H1 (cell line): ENCODE data around the gene ADM5. TPM values are rescaled to one million over a fixed set of nuclear protein-coding genes. Genes with fewer than 3 reads are reported as not detected.

Experiments
- CTCF ChIA-PET: fragments of 300-600 bp; sonication (Branson Sonifier 250); formaldehyde crosslinking; loops from one replicate; lab custom pipeline; 2021; ENCODE audit not compliant: partially characterized antibody; lab: Charles Lee
- POLR2A ChIA-PET: fragments of 300-600 bp; sonication (Branson Sonifier 250); formaldehyde crosslinking; loops from one replicate; lab custom pipeline; 2021; ENCODE audit warnings: inconsistent platforms; ENCODE audit not compliant: partially characterized antibody; lab: Charles Lee
- DNase-seq, 2 experiments: peaks; one replicate each; pipeline versions ENCODE4 v3.0.0 to v3.0.0-alpha.2; 2010 to 2022; ENCODE audit warnings: low spot score in 2 of 2, low read depth in 1 of 2, mixed read lengths in 1 of 2
- FAIRE-seq: peaks from 2 replicates; lab custom pipeline; 2011; peaks lifted over from hg19 to GRCh38; lab: Jason Lieb, UNC
- H2AFZ ChIP-seq: 2 replicates; pipeline ENCODE4 v1.8.1; 2012; ENCODE audit warnings: low read length, inconsistent platforms
- H2AK5ac ChIP-seq: 2 replicates; pipeline ENCODE4 v1.6.1; 2013; ENCODE audit warnings: low read depth, low read length
- H2BK120ac ChIP-seq: replicated peaks from 2 replicates; pipeline ENCODE3; 2013; ENCODE audit warnings: low read depth, low read length, inconsistent platforms
- H2BK12ac ChIP-seq: 2 replicates; pipeline ENCODE4 v1.6.1; 2013; ENCODE audit warnings: low read depth, low read length
- H2BK15ac ChIP-seq: 2 replicates; pipeline ENCODE4 v1.6.1; 2013; ENCODE audit warnings: low read length
- H2BK20ac ChIP-seq: 2 replicates; pipeline ENCODE4 v1.6.1; 2013; ENCODE audit warnings: low read length
- H2BK5ac ChIP-seq: 2 replicates; pipeline ENCODE4 v1.6.1; 2013; ENCODE audit warnings: low read depth, low read length
- H3K14ac ChIP-seq: 2 replicates; pipeline ENCODE4 v1.6.1; 2013; ENCODE audit warnings: inconsistent platforms; ENCODE audit not compliant: insufficient read length
- H3K18ac ChIP-seq: 2 replicates; pipeline ENCODE4 v1.6.1; 2013; ENCODE audit warnings: low read length; ENCODE audit errors: extremely low read depth
- H3K23ac ChIP-seq: 2 replicates; pipeline ENCODE4 v1.6.1; 2013; ENCODE audit warnings: inconsistent platforms; ENCODE audit not compliant: insufficient read length
- H3K23me2 ChIP-seq: 2 replicates; pipeline ENCODE4 v1.6.1; 2013; ENCODE audit warnings: low read depth, low read length
- H3K27ac ChIP-seq: 2 replicates; pipeline ENCODE4 v1.6.1; 2011; ENCODE audit warnings: low read depth, low read length, inconsistent platforms
- H3K27me3 ChIP-seq, 4 experiments: replicated peaks in 1 of 4; 1 replicate in 1 of 4; 2 replicates in 3 of 4; pipeline versions ENCODE4 v1.6.1 to v1.8.1; 2011 to 2013; ENCODE audit warnings: low read length in 3 of 4, mild to moderate bottlenecking in 3 of 4, inconsistent platforms in 2 of 4, mixed read lengths in 2 of 4, moderate library complexity in 1 of 4; ENCODE audit not compliant: control insufficient read depth in 3 of 4, insufficient read depth in 3 of 4; ENCODE audit errors: extremely low read depth in 1 of 4
- H3K36me3 ChIP-seq, 4 experiments: 2 replicates each; pipeline versions ENCODE4 v1.6.1 to v1.8.1; 2011 to 2013; ENCODE audit warnings: mild to moderate bottlenecking in 4 of 4, low read length in 3 of 4, moderate library complexity in 2 of 4, control low read depth in 1 of 4, inconsistent platforms in 1 of 4; ENCODE audit not compliant: insufficient read depth in 4 of 4, control insufficient read depth in 2 of 4
- H3K4ac ChIP-seq: replicated peaks from 2 replicates; pipeline ENCODE3; 2013; ENCODE audit warnings: low read length, low read depth, mixed read lengths, inconsistent platforms; ENCODE audit not compliant: insufficient read length
- H3K4me1 ChIP-seq, 4 experiments: replicated peaks in 1 of 4; 1 replicate in 1 of 4; 2 replicates in 3 of 4; pipeline versions ENCODE4 v1.6.1 to v1.8.1; 2011 to 2013; ENCODE audit warnings: low read length in 3 of 4, inconsistent platforms in 2 of 4, mixed read lengths in 1 of 4; ENCODE audit not compliant: insufficient read depth in 4 of 4, control insufficient read depth in 3 of 4
- H3K4me2 ChIP-seq, 2 experiments: 2 replicates each; pipeline versions ENCODE4 v1.6.1 to v1.8.1; 2011 to 2013; ENCODE audit warnings: low read depth in 2 of 2, low read length in 2 of 2, control low read depth in 1 of 2, inconsistent platforms in 1 of 2, mild to moderate bottlenecking in 1 of 2; ENCODE audit not compliant: insufficient read depth in 1 of 2
- H3K4me3 ChIP-seq, 4 experiments: fragments of 200-600, 300-600 bp in 1 of 4; sonication (generic), shearing (Covaris generic), sonication (Bioruptor Twin) in 1 of 4; 2 replicates each; pipeline versions ENCODE4 v1.5.1 to v1.8.1; 2011 to 2016; ENCODE audit warnings: low read length in 4 of 4, low read depth in 3 of 4, control low read depth in 2 of 4, inconsistent platforms in 2 of 4, mild to moderate bottlenecking in 2 of 4, mixed read lengths in 1 of 4, moderate library complexity in 1 of 4; ENCODE audit not compliant: insufficient read depth in 2 of 4; ENCODE audit errors: extremely low read depth in 1 of 4
- H3K56ac ChIP-seq: replicated peaks from 2 replicates; pipeline ENCODE3; 2013; ENCODE audit warnings: low read depth, mild to moderate bottlenecking, mixed read lengths, low read length, inconsistent platforms; ENCODE audit not compliant: insufficient read length
- H3K79me1 ChIP-seq: 2 replicates; pipeline ENCODE4 v1.6.1; 2013; ENCODE audit warnings: low read depth, low read length, control low read depth
- H3K79me2 ChIP-seq, 2 experiments: 2 replicates each; pipeline versions ENCODE4 v1.6.1 to v1.8.1; 2012 to 2013; ENCODE audit warnings: low read length in 2 of 2, mild to moderate bottlenecking in 2 of 2, inconsistent platforms in 1 of 2; ENCODE audit not compliant: insufficient read depth in 2 of 2, control insufficient read depth in 1 of 2
- H3K9ac ChIP-seq, 4 experiments: replicated peaks in 1 of 4; 1 replicate in 1 of 4; 2 replicates in 3 of 4; pipeline versions ENCODE4 v1.6.1 to v1.8.1; 2011 to 2013; ENCODE audit warnings: low read depth in 3 of 4, low read length in 3 of 4, control low read depth in 2 of 4, mild to moderate bottlenecking in 2 of 4, moderate library complexity in 2 of 4, inconsistent platforms in 1 of 4; ENCODE audit errors: extremely low read depth in 1 of 4
- H3K9me3 ChIP-seq, 2 experiments: 2 replicates each; pipeline versions ENCODE4 v1.6.1 to v1.8.1; 2012 to 2013; ENCODE audit warnings: mild to moderate bottlenecking in 2 of 2, moderate library complexity in 2 of 2, control low read depth in 1 of 2, inconsistent platforms in 1 of 2, low read depth in 1 of 2, low read length in 1 of 2, mixed read lengths in 1 of 2; ENCODE audit not compliant: insufficient read depth in 2 of 2
- H4K20me1 ChIP-seq, 2 experiments: replicated peaks in 1 of 2; 2 replicates each; pipeline versions ENCODE3 to v1.8.1; 2011 to 2013; ENCODE audit warnings: inconsistent platforms in 2 of 2, low read length in 2 of 2, mild to moderate bottlenecking in 1 of 2; ENCODE audit not compliant: insufficient read depth in 2 of 2, control insufficient read depth in 1 of 2
- H4K5ac ChIP-seq: 2 replicates; pipeline ENCODE4 v1.6.1; 2013; ENCODE audit warnings: low read length, low read depth, mixed read lengths, inconsistent platforms; ENCODE audit not compliant: insufficient read length
- H4K8ac ChIP-seq: 2 replicates; pipeline ENCODE4 v1.8.0; 2013; ENCODE audit warnings: mild to moderate bottlenecking, moderate library complexity, low read length, inconsistent platforms; ENCODE audit not compliant: insufficient read depth; ENCODE audit errors: extremely low read depth
- H4K91ac ChIP-seq: replicated peaks from 2 replicates; pipeline ENCODE3; 2013; ENCODE audit warnings: low read length, mixed read lengths, inconsistent platforms; ENCODE audit not compliant: insufficient read length
- CHD1 ChIP-seq: IDR thresholded peaks from 2 replicates; pipeline ENCODE4 v1.6.1; 2012; ENCODE audit warnings: low read depth, low read length, improper control_type of control experiment
- EGR1 ChIP-seq: IDR thresholded peaks from 2 replicates; pipeline ENCODE4 v1.6.1; 2011; ENCODE audit warnings: low read depth, low read length, borderline replicate concordance
- NRF1 ChIP-seq: IDR thresholded peaks from 2 replicates; pipeline ENCODE4 v1.6.1; 2011; ENCODE audit warnings: mild to moderate bottlenecking, low read depth, low read length, improper control_type of control experiment
- RFX5 ChIP-seq: IDR thresholded peaks from 2 replicates; pipeline ENCODE4 v1.6.1; 2011; ENCODE audit warnings: low read depth, low read length, improper control_type of control experiment, borderline replicate concordance
- SIN3A ChIP-seq, 2 experiments: IDR thresholded peaks in 1 of 2; conservative IDR thresholded peaks in 1 of 2; 2 replicates each; pipeline ENCODE4 v1.6.1; 2011 to 2012; ENCODE audit warnings: low read length in 2 of 2, improper control_type of control experiment in 1 of 2, low read depth in 1 of 2, mild to moderate bottlenecking in 1 of 2
- SP1 ChIP-seq: IDR thresholded peaks from 2 replicates; pipeline ENCODE4 v1.6.1; 2011; ENCODE audit warnings: low read depth, low read length
- TAF7 ChIP-seq: optimal IDR thresholded peaks from 2 replicates; pipeline ENCODE3; 2011; ENCODE audit warnings: low read depth, mild to moderate bottlenecking, inconsistent platforms, low read length, moderate library complexity, borderline replicate concordance
- TBP ChIP-seq: IDR thresholded peaks from 2 replicates; pipeline ENCODE4 v1.6.1; 2011; ENCODE audit warnings: low read depth, low read length, improper control_type of control experiment
- WGBS, 2 experiments: shearing (Covaris generic) in 1 of 2; methylation state at CpG; one replicate each; pipeline versions ENCODE4 v1.1.6 to v1.1.7; 2013 to 2015; ENCODE audit warnings: low lambda C conversion rate in 2 of 2, mixed read lengths in 2 of 2, inconsistent platforms in 1 of 2, low coverage in 1 of 2, missing lambda C conversion rate in 1 of 2; ENCODE audit not compliant: insufficient replicate concordance in 2 of 2, insufficient coverage in 1 of 2, insufficient read length in 1 of 2; ENCODE audit errors: extremely low coverage in 1 of 2, missing lambda C conversion rate in 1 of 2; 5-methylcytosine and 5-hydroxymethylcytosine counted together
- polyA plus RNA-seq, 7 experiments: library from polyadenylated mRNA; depleted of rRNA in 3 of 7; stranded (reverse) in 5 of 7; unstranded in 2 of 7; fragments of >200 nt in 5 of 7; fragments of 200-250 nt in 2 of 7; gene quantifications; 1 replicate in 5 of 7; 2 replicates in 1 of 7; 4 replicates in 1 of 7; pipeline versions ENCODE4 v1.2.1 to v1.2.3, GENCODE V29; 2011 to 2013; ENCODE audit warnings: missing spikeins in 2 of 7, mixed read lengths in 2 of 7
- total RNA-seq: library from RNA; stranded (reverse); fragmentation: NEBNext Ultra II Directional; extraction: Animal tissue kit (Norgen Biotek cat#: 25700); gene quantifications from 2 replicates; pipeline ENCODE4 v1.2.1, GENCODE V29; 2021
- TF ChIP-seq, protein P1 (sequence below): IDR thresholded peaks from 2 replicates; pipeline ENCODE4 v1.6.1; 2012; ENCODE audit warnings: inconsistent platforms

The ADM5 gene
- total and polyA plus RNA-seq, 2 of the 8 experiments (the other 6 are each of a cell fraction or from before 2014, with no cell fraction given) = 2.5 to 2.6 TPM

DNA sequence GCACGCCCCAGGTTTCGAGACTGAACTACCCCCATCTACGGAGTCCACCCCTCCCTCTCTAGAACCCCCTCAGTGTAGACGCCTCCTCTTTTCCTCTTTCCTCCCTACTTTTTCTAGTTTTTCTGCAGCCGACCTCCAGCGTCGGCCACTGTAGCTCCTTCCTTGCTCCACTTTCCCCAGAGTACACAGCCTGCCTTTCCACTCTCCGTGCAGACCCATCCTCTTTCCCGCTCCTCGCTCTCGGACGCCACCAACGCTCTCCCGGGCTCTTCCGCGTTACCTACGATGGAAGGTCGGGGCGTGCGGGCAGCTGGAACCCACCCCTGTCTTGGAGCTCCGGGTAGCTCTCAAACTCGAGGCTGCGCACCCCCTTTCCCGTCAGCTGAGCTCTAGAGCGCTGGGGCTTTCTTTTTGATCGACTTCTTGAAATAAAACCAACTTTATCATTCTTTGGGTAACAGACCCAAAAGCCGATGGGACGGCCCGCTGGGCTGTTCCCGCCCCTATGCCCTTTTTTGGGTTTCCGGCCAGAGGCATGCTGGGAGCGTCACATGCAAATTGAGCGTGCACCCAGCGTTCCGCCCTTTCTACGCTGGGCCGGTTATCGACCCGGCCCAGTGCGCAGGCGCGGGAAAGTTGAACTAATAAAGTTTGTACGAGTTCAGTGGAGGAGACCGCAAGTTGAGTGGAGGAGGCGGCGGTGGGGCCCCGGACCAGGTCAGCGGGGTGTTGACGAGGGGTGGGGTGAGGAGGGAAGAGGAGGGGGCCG is 23.9 kb upstream of the ADM5 start, which contains the start of the genes BCL2L12 and IRF3:
TSS of gene BCL2L12 (plus strand) at position 583 of the 769 bp plus-strand sequence. CDS start 760 bp downstream, outside the sequence.
TSS of gene IRF3 (minus strand) at position 507 of the 769 bp plus-strand sequence. CDS start 1,019 bp downstream, outside the sequence.
- peak within 1 kb of the TSS; percentile 85 to 89 for H3K4me2 ChIP-seq
- H3K79me2 ChIP-seq = peaks cover 5 to 32% of the 10 kb centered on the region in 2 experiments; a peak in 2 of 4 replicates
- H4K20me1 ChIP-seq = peaks cover 6 to 9% of the 10 kb centered on the region in 2 experiments
- peak within 1 kb of the TSS; percentile 69; the same call in 1 of the 2 replicates for H4K8ac ChIP-seq
- peaks cover 1 to 2% of the 10 kb centered on the region in 2 experiments for H3K9me3 ChIP-seq
- peak; percentile 60 for FAIRE-seq
- peak within 1 kb of the TSS; percentile 43; the same call in 1 of the 2 replicates for H2BK12ac ChIP-seq
- H2BK15ac ChIP-seq = peak within 1 kb of the TSS; percentile 98; the same call in 1 of the 2 replicates
- H3K18ac ChIP-seq = peak within 1 kb of the TSS; percentile 96
- H3K56ac ChIP-seq = peak within 1 kb of the TSS; percentile 86
- peak within 1 kb of the TSS; percentile 72 for H3K27ac ChIP-seq
- ChIA-PET POLR2A (interaction anchor here (1.0 to 18.0 kb wide), 11 partner anchors 8 to 173 kb away, joined by 3 to 275 read pairs (median 10); partner anchors contain the start of genes ADM5, CPT1C, NOSIP and PRMT1), CTCF (interaction anchor here (0.7 to 2.3 kb wide), 7 partner anchors 9 to 24 kb away, joined by 3 to 13 read pairs (median 6); partner anchors contain the start of gene ADM5)
- no peaks in the 10 kb centered on the region for H3K27me3 ChIP-seq
- 0 out of 2 replicates have a peak within 1 kb of the TSS, but pooled peaks have one; percentile 31 for H2AFZ ChIP-seq
- H4K91ac ChIP-seq = peak within 1 kb of the TSS; percentile 54
- H2AK5ac ChIP-seq = peak within 1 kb of the TSS; percentile 66; the same call in 1 of the 2 replicates
- peaks cover 0 to 7% (median 2%) of the 10 kb centered on the region in 4 experiments; a peak in 4 of 7 replicates for H3K4me1 ChIP-seq
- H4K5ac ChIP-seq = peak within 1 kb of the TSS; percentile 90
- H2BK5ac ChIP-seq = peak within 1 kb of the TSS; percentile 86
- H3K23ac ChIP-seq = no peak within 1 kb of the TSS
- peak; percentile 86 to 98 for DNase-seq
- H3K4me3 ChIP-seq = peak within 1 kb of the TSS; percentile 89 to 98 (median 96)
- H3K4ac ChIP-seq = no peak within 1 kb of the TSS
- peaks cover 12 to 38% (median 25%) of the 10 kb centered on the region in 4 experiments; a peak in 7 of 8 replicates for H3K36me3 ChIP-seq
- H3K23me2 ChIP-seq = peaks cover 15% of the 10 kb centered on the region
- WGBS, 2 experiments = 1% methylated on average over 46 of the region's 50 CpGs; no CpG with 5 or more reads in 1 of the 2 experiments
- no peak within 1 kb of the TSS for H3K14ac ChIP-seq
- peak within 1 kb of the TSS; percentile 58 to 92 (median 80) for H3K9ac ChIP-seq
- H2BK120ac ChIP-seq = no peak within 1 kb of the TSS
- H2BK20ac ChIP-seq = no peak within 1 kb of the TSS
- peaks cover 5% of the 10 kb centered on the region for H3K79me1 ChIP-seq
- 0 out of 2 replicates have a peak, but pooled peaks have one; percentile 13 for TF ChIP-seq TBP
- TF ChIP-seq EGR1 = no peak
- TF ChIP-seq NRF1 = peak; percentile 95
- TF ChIP-seq TAF7 = peak; percentile 38
- 0 out of 2 replicates have a peak, but pooled peaks have one; percentile 36 for TF ChIP-seq SP1
- no peak for TF ChIP-seq RFX5
- peak in 1 of 2 experiments; percentile 48; a peak in 1 of 4 replicates for TF ChIP-seq SIN3A (conservative IDR thresholded peaks at IDR 0.05 in 1 of 2, IDR thresholded peaks at IDR 0.05 in 1 of 2; ENCODE audit: low read depth in 1 of 2, low read length in 2 of 2)
- TF ChIP-seq, protein P1, sequence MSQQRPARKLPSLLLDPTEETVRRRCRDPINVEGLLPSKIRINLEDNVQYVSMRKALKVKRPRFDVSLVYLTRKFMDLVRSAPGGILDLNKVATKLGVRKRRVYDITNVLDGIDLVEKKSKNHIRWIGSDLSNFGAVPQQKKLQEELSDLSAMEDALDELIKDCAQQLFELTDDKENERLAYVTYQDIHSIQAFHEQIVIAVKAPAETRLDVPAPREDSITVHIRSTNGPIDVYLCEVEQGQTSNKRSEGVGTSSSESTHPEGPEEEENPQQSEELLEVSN = 0 out of 2 replicates have a peak, but pooled peaks have one; percentile 20
- peak; percentile 64; the same call in 1 of the 2 replicates for TF ChIP-seq CHD1
